Tibial nerve (tissue), 4 donors: ENCODE measurements around the gene SYNJ2.

Experiments used
- EP300 ChIP-seq, 2 donors: sonication (generic); formaldehyde crosslinking; IDR thresholded peaks; one replicate each; pipeline ENCODE4 v1.6.1; 2017; ENCODE audit warnings: antibody characterized with exemption in 2 of 2, mild to moderate bottlenecking in 1 of 2
- POLR2A ChIP-seq, 2 donors: fragments of 450-650 bp; IDR thresholded peaks; one replicate each; pipeline ENCODE4 v1.6.1; 2017; ENCODE audit warnings: antibody characterized with exemption in 2 of 2, mild to moderate bottlenecking in 2 of 2, moderate library complexity in 2 of 2
- TF ChIP-seq, protein P1 (sequence below), 5 experiments: fragments of 200-600 bp in 3 of 5; fragments of 450-650 bp in 2 of 5; sonication (generic) in 3 of 5; IDR thresholded peaks; one replicate each; pipeline ENCODE4 v1.5.1; 2016 to 2019; ENCODE audit warnings: antibody characterized with exemption in 5 of 5, mild to moderate bottlenecking in 3 of 5, moderate library complexity in 2 of 5

- TF ChIP-seq EP300 (IDR thresholded peaks at IDR 0.05) (no peak), POLR2A (IDR thresholded peaks at IDR 0.05) (no peak)
- TF ChIP-seq, protein P1, sequence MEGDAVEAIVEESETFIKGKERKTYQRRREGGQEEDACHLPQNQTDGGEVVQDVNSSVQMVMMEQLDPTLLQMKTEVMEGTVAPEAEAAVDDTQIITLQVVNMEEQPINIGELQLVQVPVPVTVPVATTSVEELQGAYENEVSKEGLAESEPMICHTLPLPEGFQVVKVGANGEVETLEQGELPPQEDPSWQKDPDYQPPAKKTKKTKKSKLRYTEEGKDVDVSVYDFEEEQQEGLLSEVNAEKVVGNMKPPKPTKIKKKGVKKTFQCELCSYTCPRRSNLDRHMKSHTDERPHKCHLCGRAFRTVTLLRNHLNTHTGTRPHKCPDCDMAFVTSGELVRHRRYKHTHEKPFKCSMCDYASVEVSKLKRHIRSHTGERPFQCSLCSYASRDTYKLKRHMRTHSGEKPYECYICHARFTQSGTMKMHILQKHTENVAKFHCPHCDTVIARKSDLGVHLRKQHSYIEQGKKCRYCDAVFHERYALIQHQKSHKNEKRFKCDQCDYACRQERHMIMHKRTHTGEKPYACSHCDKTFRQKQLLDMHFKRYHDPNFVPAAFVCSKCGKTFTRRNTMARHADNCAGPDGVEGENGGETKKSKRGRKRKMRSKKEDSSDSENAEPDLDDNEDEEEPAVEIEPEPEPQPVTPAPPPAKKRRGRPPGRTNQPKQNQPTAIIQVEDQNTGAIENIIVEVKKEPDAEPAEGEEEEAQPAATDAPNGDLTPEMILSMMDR (IDR thresholded peaks at IDR 0.05) = no peak
These were observed 14.6 kb downstream of the SYNJ2 start for GRCh38 chr6:157996201-157996712.
